GM12892 (cell line): ENCODE data around the gene RGPD3.
"Not testable (repeated sequence)": the region's sequence is repeated elsewhere in the genome, so short reads cannot be mapped to it uniquely, and the experiment has no call there.

Experiments
- POLR2A ChIP-seq: IDR thresholded peaks from 2 replicates; pipeline ENCODE4 v1.6.1; 2011; ENCODE audit warnings: low read depth, low read length, control low read depth
- POLR2AphosphoS5 ChIP-seq: IDR thresholded peaks from 2 replicates; pipeline ENCODE4 v1.6.1; 2011; ENCODE audit warnings: low read depth, low read length, control low read depth

- TF ChIP-seq POLR2AphosphoS5, POLR2A: not testable (repeated sequence)
Observed at GRCh38 chr2:106486551-106487385, 18.6 kb upstream of the RGPD3 start, which contains the start of gene CD8B2.
